Stomach (tissue), 4 donors: ENCODE measurements around the gene GPC5.

Source experiments
- EP300 ChIP-seq: sonication (generic); formaldehyde crosslinking; IDR thresholded peaks from one replicate; pipeline ENCODE4 v1.6.1; 2017; ENCODE audit warnings: antibody characterized with exemption
- TF ChIP-seq, protein P1 (sequence below), 7 experiments: fragments of 450-650 bp in 4 of 7; fragments of 200-600 bp in 3 of 7; sonication (generic) in 3 of 7; IDR thresholded peaks; one replicate each; pipeline ENCODE4 v1.5.1; 2016 to 2019; ENCODE audit warnings: antibody characterized with exemption in 7 of 7, control low read depth in 2 of 7, mild to moderate bottlenecking in 1 of 7

DNA sequence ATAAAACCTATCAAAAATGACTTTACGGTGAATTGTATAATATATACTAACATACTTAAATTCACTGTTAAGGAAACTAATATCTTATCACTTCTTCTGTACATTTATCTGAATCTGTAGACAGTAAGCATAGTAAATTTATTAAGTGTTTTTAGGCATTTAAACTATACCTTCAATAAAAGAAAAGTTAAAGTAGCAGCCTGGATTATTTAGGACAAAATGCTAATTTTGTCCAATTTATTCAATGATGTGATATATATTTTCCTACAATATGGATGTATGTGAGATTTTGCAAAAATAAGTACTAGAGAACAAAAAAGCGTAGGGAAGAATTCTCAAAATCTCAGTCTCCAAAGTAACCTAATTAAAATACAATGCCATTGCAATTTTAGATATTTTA, 299.9 kb downstream of the GPC5 start:
- TF ChIP-seq, protein P1, sequence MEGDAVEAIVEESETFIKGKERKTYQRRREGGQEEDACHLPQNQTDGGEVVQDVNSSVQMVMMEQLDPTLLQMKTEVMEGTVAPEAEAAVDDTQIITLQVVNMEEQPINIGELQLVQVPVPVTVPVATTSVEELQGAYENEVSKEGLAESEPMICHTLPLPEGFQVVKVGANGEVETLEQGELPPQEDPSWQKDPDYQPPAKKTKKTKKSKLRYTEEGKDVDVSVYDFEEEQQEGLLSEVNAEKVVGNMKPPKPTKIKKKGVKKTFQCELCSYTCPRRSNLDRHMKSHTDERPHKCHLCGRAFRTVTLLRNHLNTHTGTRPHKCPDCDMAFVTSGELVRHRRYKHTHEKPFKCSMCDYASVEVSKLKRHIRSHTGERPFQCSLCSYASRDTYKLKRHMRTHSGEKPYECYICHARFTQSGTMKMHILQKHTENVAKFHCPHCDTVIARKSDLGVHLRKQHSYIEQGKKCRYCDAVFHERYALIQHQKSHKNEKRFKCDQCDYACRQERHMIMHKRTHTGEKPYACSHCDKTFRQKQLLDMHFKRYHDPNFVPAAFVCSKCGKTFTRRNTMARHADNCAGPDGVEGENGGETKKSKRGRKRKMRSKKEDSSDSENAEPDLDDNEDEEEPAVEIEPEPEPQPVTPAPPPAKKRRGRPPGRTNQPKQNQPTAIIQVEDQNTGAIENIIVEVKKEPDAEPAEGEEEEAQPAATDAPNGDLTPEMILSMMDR (IDR thresholded peaks at IDR 0.05): no peak
- TF ChIP-seq EP300: no peak
